Adipose tissue (tissue), 3 donors: ENCODE data around the gene ASTL. TPM values are rescaled to one million over a fixed set of nuclear protein-coding genes. Genes with fewer than 3 reads are reported as not detected.
"Not testable (repeated sequence)": the region's sequence is repeated elsewhere in the genome, so short reads cannot be mapped to it uniquely, and the experiment has no call there.

ENCODE experiments used
- H3K27ac ChIP-seq: one replicate; pipeline ENCODE4 v1.5.1; 2013; ENCODE audit warnings: low read depth, low read length
- WGBS, 3 donors: extraction: QIAGEN DNeasy Blood & Tissue Kit; methylation state at CpG; one replicate each; pipeline ENCODE4 v1.1.7; 2013; 5-methylcytosine and 5-hydroxymethylcytosine counted together
- polyA plus RNA-seq, 3 donors: library from polyadenylated mRNA; stranded (reverse); fragments of 200-250 nt; gene quantifications; one replicate each; pipeline ENCODE4 v1.2.3, GENCODE V29; 2013
- donor health status: healthy with polysubstance abuse.
- donor health status: Bipolar disorder and iron deficiency.
- donor health status: healthy.

Gene ASTL
- polyA plus RNA-seq, 3 donors: 0.10 TPM; not detected in 2

GRCh38 chr2:96148410-96149217 lies 10.3 kb upstream of the ASTL start:
- WGBS, 3 donors: 32 to 55% (median 46%) methylated on average over 29 of the region's 29 CpGs
- no peak overlapping the region for H3K27ac ChIP-seq

- WGBS, 3 donors: 77 to 81% (median 79%) methylated on average over 9 of the region's 9 CpGs
- H3K27ac ChIP-seq: no peak overlapping the region
Measured at GRCh38 chr2:96147593-96148201, 9.4 kb upstream of the ASTL start.

- 72 to 80% (median 77%) methylated on average over 9 of the region's 9 CpGs for WGBS, 3 donors
Measured at GRCh38 chr2:96146881-96147592, 8.7 kb upstream of the ASTL start.

GRCh38 chr2:96146153-96146880 lies 8.0 kb upstream of the ASTL start:
- WGBS, 3 donors: 37 to 74% (median 50%) methylated on average over 20 of the region's 20 CpGs
- H3K27ac ChIP-seq: no peak overlapping the region

More at GRCh38 chr2:96146881-96147592, 8.7 kb upstream of the ASTL start:
- H3K27ac ChIP-seq: no peak overlapping the region

- H3K27ac ChIP-seq: no peak overlapping the region
- WGBS, 3 donors: 22 to 49% (median 40%) methylated on average over 3 of the region's 3 CpGs
Measured at GRCh38 chr2:96145848-96146152, 7.5 kb upstream of the ASTL start.

GRCh38 chr2:96145036-96145847 lies 6.9 kb upstream of the ASTL start, which contains the start of gene DUSP2:
TSS of gene DUSP2 (minus strand) at chr2:96145440. CDS start at chr2:96145354, 86 bp downstream.
- no peak within 1 kb of the TSS for H3K27ac ChIP-seq
- 2 to 3% (median 3%) methylated on average over 65 to 94 of the region's 94 CpGs for WGBS, 3 donors

GRCh38 chr2:96144481-96145035 lies 6.3 kb upstream of the ASTL start:
- no peak overlapping the region for H3K27ac ChIP-seq
- WGBS, 3 donors: 6 to 12% (median 10%) methylated on average over 26 to 35 of the region's 35 CpGs

- 60 to 87% (median 84%) methylated on average over 23 of the region's 23 CpGs for whole genome bisulfite sequencing, 3 donors
- H3K27ac ChIP-seq: no peak overlapping the region
Measured at GRCh38 chr2:96143848-96144480, 5.7 kb upstream of the ASTL start.

- no peak overlapping the region for H3K27ac ChIP-seq
- WGBS, 3 donors: 81 to 85% (median 83%) methylated on average over 10 of the region's 10 CpGs
Measured at GRCh38 chr2:96143231-96143847, 5.0 kb upstream of the ASTL start.

- 81 to 86% (median 83%) methylated on average over 26 of the region's 26 CpGs for WGBS, 3 donors
Measured at GRCh38 chr2:96142217-96143113, 4.2 kb upstream of the ASTL start.

GRCh38 chr2:96141624-96141967 lies 3.3 kb upstream of the ASTL start:
- not testable (repeated sequence) for H3K27ac ChIP-seq
- 97 to 99% (median 98%) methylated on average over 5 of the region's 5 CpGs for WGBS, 3 donors

More at GRCh38 chr2:96142217-96143113, 4.2 kb upstream of the ASTL start:
- no peak overlapping the region for H3K27ac ChIP-seq

- WGBS, 3 donors: 90 to 93% (median 92%) methylated on average over 11 to 13 of the region's 13 CpGs
- H3K27ac ChIP-seq: no peak overlapping the region
Measured at GRCh38 chr2:96140941-96141623, 2.8 kb upstream of the ASTL start.

GRCh38 chr2:96139181-96139758 lies 968 bp upstream of the ASTL start:
- H3K27ac ChIP-seq: no peak overlapping the region
- 80 to 88% (median 86%) methylated on average over 7 of the region's 7 CpGs for WGBS, 3 donors

GRCh38 chr2:96137321-96138178 lies 752 bp downstream of the ASTL start:
- no peak overlapping the region for H3K27ac ChIP-seq
- WGBS, 3 donors: 79 to 84% (median 82%) methylated on average over 14 to 15 of the region's 15 CpGs
